ENCODE results near the gene ZNF688. TPM values are rescaled to one million over a fixed set of nuclear protein-coding genes. Genes with fewer than 3 reads are reported as not detected.

ZNF688 gene
- total and polyA plus RNA-seq, 2 of the 8 experiments (the other 6 are each of a cell fraction or from before 2014, with no cell fraction given), result 2.7 to 3.5 TPM

DNA sequence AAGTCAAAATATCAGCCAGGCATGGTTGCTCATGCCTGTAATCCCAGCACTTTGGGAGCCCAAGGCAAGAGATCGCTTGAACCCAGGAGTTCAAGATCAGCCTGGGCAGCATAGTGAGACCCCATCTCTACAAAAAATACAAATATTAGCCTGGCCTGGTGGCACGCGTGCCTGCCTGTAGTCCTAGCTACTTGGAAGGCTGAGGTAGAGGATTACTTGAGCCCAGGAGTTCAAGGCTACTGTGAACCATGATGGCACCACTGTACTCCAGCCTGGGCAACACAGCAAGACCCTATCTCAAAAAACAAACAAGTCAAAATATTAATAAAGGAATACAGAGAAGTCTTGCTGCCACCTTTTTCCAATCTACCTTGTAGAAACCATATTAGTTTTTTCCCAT, 34.5 kb upstream of the ZNF688 start:
- 94% methylated on average over 3 of the region's 3 CpGs; no CpG with 5 or more reads in 1 of the 2 experiments for WGBS, 2 experiments (ENCODE audit: extremely low coverage in 1 of 2, insufficient coverage in 1 of 2, insufficient read length in 1 of 2, insufficient replicate concordance in 2 of 2, low coverage in 1 of 2, low lambda C conversion rate in 2 of 2, missing lambda C conversion rate in 1 of 2)
- CTCF ChIA-PET (ENCODE audit: partially characterized antibody), result interaction anchor here (0.6 to 3.7 kb wide), 6 partner anchors 8 to 124 kb away, joined by 3 to 13 read pairs (median 3); partner anchors contain the start of gene ZNF785

More for the DNA sequence above, 34.5 kb upstream of the ZNF688 start:
- no peaks in the 10 kb centered on the region; the same call in 1 of the 2 replicates for H3K79me1 ChIP-seq (ENCODE audit: low read depth, low read length)
- no peak overlapping the region for H3K27ac ChIP-seq (ENCODE audit: low read depth, low read length)
- peaks cover 6 to 36% (median 24%) of the 10 kb centered on the region in 4 experiments; a peak in 7 of 8 replicates for H3K36me3 ChIP-seq (ENCODE audit: control insufficient read depth in 2 of 4, insufficient read depth in 4 of 4, low read length in 3 of 4)
- DNase-seq (ENCODE audit: low read depth in 1 of 2, low spot score in 2 of 2), result no peak
- H4K8ac ChIP-seq (ENCODE audit: extremely low read depth, insufficient read depth, low read length), result no peak overlapping the region
- H3K23ac ChIP-seq (ENCODE audit: insufficient read length), result no peak overlapping the region
- H3K79me2 ChIP-seq (ENCODE audit: control insufficient read depth in 1 of 2, insufficient read depth in 2 of 2, low read length in 2 of 2), result 0 out of 4 replicates have a peak, but pooled peaks cover 0 to 5% of the 10 kb centered on the region in 2 experiments
- H3K56ac ChIP-seq (replicated peaks; ENCODE audit: insufficient read length, low read depth, low read length), result no peak overlapping the region
- FAIRE-seq, result no peak
- H2AK5ac ChIP-seq (ENCODE audit: low read depth, low read length), result no peak overlapping the region
- no peak overlapping the region for H3K4me2 ChIP-seq (ENCODE audit: insufficient read depth in 1 of 2, low read depth in 2 of 2, low read length in 2 of 2)
- H3K4me1 ChIP-seq (replicated peaks in 1 of 4; ENCODE audit: control insufficient read depth in 3 of 4, insufficient read depth in 4 of 4, low read length in 3 of 4), result peaks cover 0 to 2% (median 2%) of the 10 kb centered on the region in 4 experiments; a peak in 3 of 7 replicates
- TF ChIP-seq RBBP5 (IDR thresholded peaks at IDR 0.05; ENCODE audit: borderline replicate concordance, low read depth, low read length) (no peak), KDM1A (IDR thresholded peaks at IDR 0.05; ENCODE audit: borderline replicate concordance, low read length) (peak; percentile 62; the same call in 1 of the 2 replicates), EGR1 (IDR thresholded peaks at IDR 0.05; ENCODE audit: borderline replicate concordance, low read depth, low read length) (no peak), RNF2 (IDR thresholded peaks at IDR 0.05; ENCODE audit: borderline replicate concordance, low read depth, low read length, missing control alignments, poor library complexity, severe bottlenecking) (no peak), GTF2F1 (IDR thresholded peaks at IDR 0.05; ENCODE audit: borderline replicate concordance, low read depth, low read length) (no peak), BACH1 (IDR thresholded peaks at IDR 0.05; ENCODE audit: low read length) (no peak), BCL11A (IDR thresholded peaks at IDR 0.05; ENCODE audit: low read depth in 2 of 2, low read length in 2 of 2) (no peak)
- H3K14ac ChIP-seq (ENCODE audit: insufficient read length), result no peak overlapping the region
- POLR2A ChIA-PET (ENCODE audit: partially characterized antibody), result interaction anchor here (0.6 to 2.0 kb wide), 3 partner anchors 9 to 34 kb away, joined by 3 to 6 read pairs (median 3); partner anchors contain the start of gene ZNF688
- H3K4ac ChIP-seq (replicated peaks; ENCODE audit: insufficient read length, low read depth, low read length), result no peak overlapping the region
- peaks cover 0 to 2% of the 10 kb centered on the region in 2 experiments for H4K20me1 ChIP-seq (replicated peaks in 1 of 2; ENCODE audit: control insufficient read depth in 1 of 2, insufficient read depth in 2 of 2, low read length in 2 of 2)
- H4K91ac ChIP-seq (replicated peaks; ENCODE audit: insufficient read length, low read length), result no peak overlapping the region
- H2BK15ac ChIP-seq (ENCODE audit: low read length), result no peak overlapping the region
- peaks cover 2% of the 10 kb centered on the region; the same call in 1 of the 2 replicates for H3K23me2 ChIP-seq (ENCODE audit: low read depth, low read length)
- no peak overlapping the region for H2BK12ac ChIP-seq (ENCODE audit: low read depth, low read length)
- H4K5ac ChIP-seq (ENCODE audit: insufficient read length, low read depth, low read length), result no peak overlapping the region
- no peak overlapping the region for H3K9ac ChIP-seq (replicated peaks in 1 of 4; ENCODE audit: extremely low read depth in 1 of 4, low read depth in 3 of 4, low read length in 3 of 4)
- no peak overlapping the region for H2BK5ac ChIP-seq (ENCODE audit: low read depth, low read length)
- no peak overlapping the region for H2BK120ac ChIP-seq (replicated peaks; ENCODE audit: low read depth, low read length)
- H3K27me3 ChIP-seq (replicated peaks in 1 of 4; ENCODE audit: control insufficient read depth in 3 of 4, extremely low read depth in 1 of 4, insufficient read depth in 3 of 4, low read length in 3 of 4), result no peaks in the 10 kb centered on the region
- H2AFZ ChIP-seq (ENCODE audit: low read length), result no peak overlapping the region
- no peak overlapping the region for H3K4me3 ChIP-seq (ENCODE audit: extremely low read depth in 1 of 4, insufficient read depth in 2 of 4, low read depth in 3 of 4, low read length in 4 of 4)
- H3K9me3 ChIP-seq (ENCODE audit: insufficient read depth in 2 of 2, low read depth in 1 of 2, low read length in 1 of 2), result no peaks in the 10 kb centered on the region
- H3K18ac ChIP-seq (ENCODE audit: extremely low read depth, low read length), result no peak overlapping the region
- no peak overlapping the region for H2BK20ac ChIP-seq (ENCODE audit: low read length)

All from H1 (cell line).